ENCODE data around the gene EXOC3. TPM values are rescaled to one million over a fixed set of nuclear protein-coding genes. Genes with fewer than 3 reads are reported as not detected.

EXOC3 gene
- total RNA-seq, 2 donors from 2014 or later, result 38.6 to 53.7 TPM

DNA sequence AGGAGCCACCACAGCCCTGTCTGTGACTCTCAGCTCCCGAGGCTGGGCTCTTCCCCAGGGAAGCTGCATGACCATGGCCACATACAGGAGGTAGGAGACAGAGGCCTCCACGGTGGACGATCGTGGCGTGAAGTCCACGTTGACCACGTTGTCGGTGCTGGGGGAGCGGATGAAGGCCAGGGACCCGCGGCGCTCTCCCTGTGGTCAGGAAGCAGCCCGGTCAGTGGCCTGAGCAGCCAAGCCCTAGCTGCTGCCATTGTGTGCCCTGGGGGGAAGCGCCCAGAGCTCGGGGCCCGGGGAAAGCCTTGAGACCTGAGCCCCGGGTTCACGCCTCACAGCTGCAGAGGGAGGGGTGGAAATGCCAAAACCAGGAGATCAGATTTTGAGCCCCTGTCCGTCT is 34.3 kb downstream of the EXOC3 start:
- no peak overlapping the region for H3K9ac ChIP-seq (ENCODE audit: extremely low read depth, low read length, poor library complexity, severe bottlenecking)

DNA sequence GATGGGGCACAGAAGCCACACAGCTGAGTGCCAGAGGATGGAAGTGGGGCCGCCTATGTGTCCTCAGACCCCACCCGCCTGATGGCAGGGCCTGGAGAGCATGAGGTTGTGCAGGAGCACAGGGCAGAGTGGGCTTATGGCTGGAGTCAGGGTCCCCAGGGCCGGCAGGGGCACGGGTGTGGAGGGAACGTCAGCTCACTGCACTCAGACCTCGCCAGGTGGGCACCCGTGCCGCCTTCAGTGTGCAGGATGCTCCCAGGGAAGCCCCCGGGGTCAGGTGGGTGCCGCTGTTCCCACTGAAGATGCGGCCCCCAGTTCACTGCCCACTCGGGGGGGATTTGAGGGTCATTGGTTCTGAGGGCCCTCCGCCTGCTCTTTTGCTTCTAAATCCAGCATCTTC is 34.9 kb downstream of the EXOC3 start:
- Mint-ChIP-seq H3K27ac (no peak overlapping the region), H3K4me1 (no peaks in the 10 kb centered on the region), H3K36me3 (ENCODE audit: low read depth) (no peaks in the 10 kb centered on the region), H3K27me3 (ENCODE audit: insufficient read depth) (peaks cover 23% of the 10 kb centered on the region), H3K4me3 (no peak overlapping the region), H3K9me3 (no peaks in the 10 kb centered on the region)
- Histone ChIP-seq H3K4me3 (ENCODE audit: low read length) (no peak overlapping the region), H3K27ac (ENCODE audit: low read depth, low read length) (no peak overlapping the region), H3K9me3 (ENCODE audit: control insufficient read depth, low read length) (no peaks in the 10 kb centered on the region), H3K36me3 (ENCODE audit: control insufficient read depth, insufficient read depth, low read length) (no peaks in the 10 kb centered on the region), H3K27me3 (ENCODE audit: control insufficient read depth, insufficient read depth, low read length, poor library complexity, severe bottlenecking) (peaks cover 18% of the 10 kb centered on the region), H3K9ac (ENCODE audit: extremely low read depth, low read length, poor library complexity, severe bottlenecking) (no peak overlapping the region), H3K4me1 (ENCODE audit: control insufficient read depth, insufficient read depth, low read length) (peaks cover 6% of the 10 kb centered on the region)
- 91 to 92% methylated on average over 11 to 13 of the region's 13 CpGs for WGBS, 2 experiments (ENCODE audit: insufficient coverage in 1 of 2, insufficient read length in 1 of 2)
- TF ChIP-seq, protein P1, sequence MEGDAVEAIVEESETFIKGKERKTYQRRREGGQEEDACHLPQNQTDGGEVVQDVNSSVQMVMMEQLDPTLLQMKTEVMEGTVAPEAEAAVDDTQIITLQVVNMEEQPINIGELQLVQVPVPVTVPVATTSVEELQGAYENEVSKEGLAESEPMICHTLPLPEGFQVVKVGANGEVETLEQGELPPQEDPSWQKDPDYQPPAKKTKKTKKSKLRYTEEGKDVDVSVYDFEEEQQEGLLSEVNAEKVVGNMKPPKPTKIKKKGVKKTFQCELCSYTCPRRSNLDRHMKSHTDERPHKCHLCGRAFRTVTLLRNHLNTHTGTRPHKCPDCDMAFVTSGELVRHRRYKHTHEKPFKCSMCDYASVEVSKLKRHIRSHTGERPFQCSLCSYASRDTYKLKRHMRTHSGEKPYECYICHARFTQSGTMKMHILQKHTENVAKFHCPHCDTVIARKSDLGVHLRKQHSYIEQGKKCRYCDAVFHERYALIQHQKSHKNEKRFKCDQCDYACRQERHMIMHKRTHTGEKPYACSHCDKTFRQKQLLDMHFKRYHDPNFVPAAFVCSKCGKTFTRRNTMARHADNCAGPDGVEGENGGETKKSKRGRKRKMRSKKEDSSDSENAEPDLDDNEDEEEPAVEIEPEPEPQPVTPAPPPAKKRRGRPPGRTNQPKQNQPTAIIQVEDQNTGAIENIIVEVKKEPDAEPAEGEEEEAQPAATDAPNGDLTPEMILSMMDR (conservative IDR thresholded peaks at IDR 0.05), result no peak
- no peak for DNase-seq

More for the DNA sequence above, 34.3 kb downstream of the EXOC3 start:
- WGBS, 2 experiments (ENCODE audit: insufficient coverage in 1 of 2, insufficient read length in 1 of 2), result 87 to 88% methylated on average over 14 to 19 of the region's 19 CpGs
- Histone ChIP-seq H3K27ac (ENCODE audit: low read depth, low read length) (no peak overlapping the region), H3K9me3 (ENCODE audit: control insufficient read depth, low read length) (no peaks in the 10 kb centered on the region), H3K36me3 (ENCODE audit: control insufficient read depth, insufficient read depth, low read length) (no peaks in the 10 kb centered on the region), H3K4me1 (ENCODE audit: control insufficient read depth, insufficient read depth, low read length) (peaks cover 6% of the 10 kb centered on the region), H3K4me3 (ENCODE audit: low read length) (no peak overlapping the region), H3K27me3 (ENCODE audit: control insufficient read depth, insufficient read depth, low read length, poor library complexity, severe bottlenecking) (peaks cover 18% of the 10 kb centered on the region)
- peaks cover 23% of the 10 kb centered on the region for H3K27me3 Mint-ChIP-seq (ENCODE audit: insufficient read depth)
- no peak for DNase-seq
- no peak overlapping the region for H3K4me3 Mint-ChIP-seq
- H3K36me3 Mint-ChIP-seq (ENCODE audit: low read depth), result no peaks in the 10 kb centered on the region
- H3K27ac Mint-ChIP-seq, result no peak overlapping the region
- H3K4me1 Mint-ChIP-seq, result no peaks in the 10 kb centered on the region
- TF ChIP-seq, protein P1 (conservative IDR thresholded peaks at IDR 0.05), result no peak
- H3K9me3 Mint-ChIP-seq, result no peaks in the 10 kb centered on the region

DNA sequence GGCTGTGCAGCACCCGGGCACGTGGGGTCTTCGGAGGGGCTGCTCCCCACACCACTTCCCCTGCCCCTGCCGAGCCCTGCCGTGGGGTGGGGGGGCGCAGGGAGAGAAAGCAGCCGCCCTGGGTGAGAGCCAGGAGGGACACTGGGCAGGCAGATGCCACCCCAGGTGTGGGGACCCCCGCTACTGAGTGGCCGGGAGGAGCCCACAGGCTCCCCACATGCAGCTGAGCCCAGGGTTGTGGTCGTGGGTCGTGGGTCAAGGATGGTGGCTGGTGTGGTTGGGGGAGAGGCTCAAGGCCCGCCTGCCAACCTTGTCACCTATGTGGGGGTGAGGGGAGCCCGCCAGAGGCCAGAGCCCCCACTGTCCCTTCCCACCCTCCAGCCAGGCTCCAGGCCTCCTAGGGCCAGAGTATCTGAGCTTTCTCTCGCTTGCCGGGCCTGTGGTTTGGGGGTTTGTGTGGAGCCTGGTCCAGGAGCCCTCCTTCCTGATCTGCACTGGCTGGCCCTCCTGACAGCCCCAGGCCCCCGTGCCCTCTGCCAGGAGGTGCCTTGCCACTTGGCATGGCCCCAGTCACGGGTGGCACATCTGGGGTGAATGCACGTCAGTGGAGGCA is 35.5 kb downstream of the EXOC3 start:
- Mint-ChIP-seq H3K4me3 (no peak overlapping the region), H3K36me3 (ENCODE audit: low read depth) (no peaks in the 10 kb centered on the region), H3K27me3 (ENCODE audit: insufficient read depth) (peaks cover 23% of the 10 kb centered on the region), H3K27ac (no peak overlapping the region), H3K9me3 (no peaks in the 10 kb centered on the region), H3K4me1 (no peaks in the 10 kb centered on the region)
- Histone ChIP-seq H3K4me1 (ENCODE audit: control insufficient read depth, insufficient read depth, low read length) (peaks cover 6% of the 10 kb centered on the region), H3K36me3 (ENCODE audit: control insufficient read depth, insufficient read depth, low read length) (no peaks in the 10 kb centered on the region), H3K9me3 (ENCODE audit: control insufficient read depth, low read length) (no peaks in the 10 kb centered on the region), H3K27me3 (ENCODE audit: control insufficient read depth, insufficient read depth, low read length, poor library complexity, severe bottlenecking) (peaks cover 18% of the 10 kb centered on the region), H3K4me3 (ENCODE audit: low read length) (no peak overlapping the region), H3K9ac (ENCODE audit: extremely low read depth, low read length, poor library complexity, severe bottlenecking) (no peak overlapping the region), H3K27ac (ENCODE audit: low read depth, low read length) (no peak overlapping the region)
- TF ChIP-seq, protein P1 (conservative IDR thresholded peaks at IDR 0.05), result no peak
- WGBS, 2 experiments (ENCODE audit: insufficient coverage in 1 of 2, insufficient read length in 1 of 2), result 96 to 97% methylated on average over 10 to 18 of the region's 18 CpGs
- DNase-seq, result no peak
